Measurements from ENCODE around the gene LRP1-AS. TPM values are rescaled to one million over a fixed set of nuclear protein-coding genes. Genes with fewer than 3 reads are reported as not detected.

LRP1-AS gene
- total and polyA plus RNA-seq, 2 experiments from 2014 or later, result 0.59 TPM; not detected in 1

- H3K9me2 ChIP-seq (replicated peaks; ENCODE audit: insufficient read depth), result no peaks in the 10 kb centered on the region
- H3K27me3 ChIP-seq, result no peaks in the 10 kb centered on the region
- H3K4me3 ChIP-seq, result no peak overlapping the region
- no peak overlapping the region for H2AFZ ChIP-seq
- DNase-seq (ENCODE audit: low spot score), result no peak
- H3K36me3 ChIP-seq (replicated peaks; ENCODE audit: insufficient read depth, low read depth), result peaks cover 3% of the 10 kb centered on the region
- no peaks in the 10 kb centered on the region for H3K9me3 ChIP-seq (ENCODE audit: low read depth)
- TF ChIP-seq EZH2 (IDR thresholded peaks at IDR 0.05; ENCODE audit: borderline replicate concordance), result no peak
- no peak for TF ChIP-seq CTCF (IDR thresholded peaks at IDR 0.05; ENCODE audit: poor library complexity)
- no peak for TF ChIP-seq EZH2phosphoT487 (IDR thresholded peaks at IDR 0.05; ENCODE audit: low read depth, severe bottlenecking, unreplicated experiment)
- peaks cover 16% of the 10 kb centered on the region for H4K20me1 ChIP-seq (ENCODE audit: insufficient read depth, poor library complexity, severe bottlenecking)
- peaks cover 17% of the 10 kb centered on the region for H3K79me2 ChIP-seq
- H3K27ac ChIP-seq, result peak overlapping the region; percentile 57
- H3K4me2 ChIP-seq, result no peak overlapping the region
- 91% methylated on average over 8 of the region's 8 CpGs for WGBS (ENCODE audit: low lambda C conversion rate, missing lambda C conversion rate)
- peaks cover 17% of the 10 kb centered on the region for H3K4me1 ChIP-seq (ENCODE audit: insufficient read depth)
Measured at GRCh38 chr12:57096748-57097553, 50.5 kb downstream of the LRP1-AS start.

- Histone ChIP-seq H3K27me3 (no peaks in the 10 kb centered on the region), H3K79me2 (peaks cover 25% of the 10 kb centered on the region), H2AFZ (no peak overlapping the region), H3K36me3 (replicated peaks; ENCODE audit: insufficient read depth, low read depth) (peaks cover 3% of the 10 kb centered on the region), H3K9me2 (replicated peaks; ENCODE audit: insufficient read depth) (no peaks in the 10 kb centered on the region), H3K4me3 (no peak overlapping the region), H3K9me3 (ENCODE audit: low read depth) (no peaks in the 10 kb centered on the region), H3K4me1 (ENCODE audit: insufficient read depth) (peaks cover 20% of the 10 kb centered on the region), H3K27ac (peak overlapping the region; percentile 57), H4K20me1 (ENCODE audit: insufficient read depth, poor library complexity, severe bottlenecking) (peaks cover 24% of the 10 kb centered on the region), H3K4me2 (no peak overlapping the region)
- peak; percentile 47 for DNase-seq (ENCODE audit: low spot score)
- no peak for TF ChIP-seq EZH2phosphoT487 (IDR thresholded peaks at IDR 0.05; ENCODE audit: low read depth, severe bottlenecking, unreplicated experiment)
- no peak for TF ChIP-seq EZH2 (IDR thresholded peaks at IDR 0.05; ENCODE audit: borderline replicate concordance)
- no peak for TF ChIP-seq CTCF (IDR thresholded peaks at IDR 0.05; ENCODE audit: poor library complexity)
- WGBS (ENCODE audit: low lambda C conversion rate, missing lambda C conversion rate), result 90% methylated on average over 6 of the region's 6 CpGs
Measured at GRCh38 chr12:57096099-57096572, 51.3 kb downstream of the LRP1-AS start.

- no peak overlapping the region for H3K4me2 ChIP-seq
- H3K4me3 ChIP-seq, result no peak overlapping the region
- no peak overlapping the region for H2AFZ ChIP-seq
- H3K9me2 ChIP-seq (replicated peaks; ENCODE audit: insufficient read depth), result no peaks in the 10 kb centered on the region
- H3K36me3 ChIP-seq (replicated peaks; ENCODE audit: insufficient read depth, low read depth), result peaks cover 3% of the 10 kb centered on the region
- 90% methylated on average over 3 of the region's 3 CpGs for WGBS (ENCODE audit: low lambda C conversion rate, missing lambda C conversion rate)
- peaks cover 27% of the 10 kb centered on the region for H3K4me1 ChIP-seq (ENCODE audit: insufficient read depth)
- H4K20me1 ChIP-seq (ENCODE audit: insufficient read depth, poor library complexity, severe bottlenecking), result peaks cover 31% of the 10 kb centered on the region
- DNase-seq (ENCODE audit: low spot score), result no peak
- H3K79me2 ChIP-seq, result peaks cover 32% of the 10 kb centered on the region
- no peaks in the 10 kb centered on the region for H3K9me3 ChIP-seq (ENCODE audit: low read depth)
- H3K27me3 ChIP-seq, result no peaks in the 10 kb centered on the region
- TF ChIP-seq CTCF (IDR thresholded peaks at IDR 0.05; ENCODE audit: poor library complexity), result no peak
- peak overlapping the region; percentile 21 for H3K27ac ChIP-seq
Measured at GRCh38 chr12:57095440-57095839, 52.0 kb downstream of the LRP1-AS start.

MicroRNAs encoded within 50 kb of the gene (microRNA counts, 767-probe panel; counts per million panel counts)
- microRNA hsa-miR-1228-3p, result not detected

Small RNA genes lying within 50 kb of the gene (microRNA-seq; reads per million reads assigned to microRNA genes)
- gene MIR1228, result 11.2 reads per million, percentile 26 among the genes with 10 or more reads in this experiment

Small RNA genes lying within 50 kb of the gene (small RNA-seq; reads per million reads assigned to genes)
- gene MIR1228, result 1.0 reads per million, percentile 72 among the genes with 10 or more reads in this experiment

Other genes starting within 250 kb of the LRP1-AS start
- not detected in 2 replicates for gene SDR9C7, start 213.2 kb downstream of the LRP1-AS start, total RNA-seq
- not detected in 2 replicates for gene SDR9C7, start 213.2 kb downstream of the LRP1-AS start, polyA plus RNA-seq
- gene RDH16, start 190.0 kb downstream of the LRP1-AS start, total RNA-seq, result 1.7 TPM in 2 replicates
- gene RDH16, start 190.0 kb downstream of the LRP1-AS start, polyA plus RNA-seq, result 0.58 and 0.64 TPM in 2 replicates
- gene ZBTB39, start 141.1 kb downstream of the LRP1-AS start, total RNA-seq, result 6.4 and 6.5 TPM in 2 replicates
- 1.8 and 2.0 TPM in 2 replicates for gene ZBTB39, start 141.1 kb downstream of the LRP1-AS start, polyA plus RNA-seq
- 13.0 and 18.1 TPM in 2 replicates for gene TAC3, start 131.1 kb downstream of the LRP1-AS start, total RNA-seq
- 113 and 167 TPM in 2 replicates for gene TAC3, start 131.1 kb downstream of the LRP1-AS start, polyA plus RNA-seq
- 28.3 and 29.2 TPM in 2 replicates for gene MYO1A, start 97.5 kb downstream of the LRP1-AS start, total RNA-seq
- gene MYO1A, start 97.5 kb downstream of the LRP1-AS start, polyA plus RNA-seq, result 23.8 and 25.2 TPM in 2 replicates
- gene NEMP1, start 68.8 kb downstream of the LRP1-AS start, total RNA-seq, result 8.3 and 9.3 TPM in 2 replicates
- gene NEMP1, start 68.8 kb downstream of the LRP1-AS start, polyA plus RNA-seq, result 3.0 and 6.2 TPM in 2 replicates
- gene NAB2, start 58.5 kb downstream of the LRP1-AS start, total RNA-seq, result 21.9 and 24.8 TPM in 2 replicates
- gene NAB2, start 58.5 kb downstream of the LRP1-AS start, polyA plus RNA-seq, result 12.3 and 12.9 TPM in 2 replicates
- gene STAT6, start 36.3 kb downstream of the LRP1-AS start, total RNA-seq, result 76.7 and 78.9 TPM in 2 replicates
- gene STAT6, start 36.3 kb downstream of the LRP1-AS start, polyA plus RNA-seq, result 80.0 and 101 TPM in 2 replicates
- gene LRP1, start 19.1 kb downstream of the LRP1-AS start, total RNA-seq, result 48.5 and 76.8 TPM in 2 replicates
- 47.8 and 57.6 TPM in 2 replicates for gene LRP1, start 19.1 kb downstream of the LRP1-AS start, polyA plus RNA-seq
- 0.52 and 1.1 TPM in 2 replicates for gene NXPH4, start 69.2 kb upstream of the LRP1-AS start, total RNA-seq
- gene NXPH4, start 69.2 kb upstream of the LRP1-AS start, polyA plus RNA-seq, result 2.7 and 3.3 TPM in 2 replicates
- gene SHMT2, start 82.1 kb upstream of the LRP1-AS start, total RNA-seq, result 168 and 193 TPM in 2 replicates
- 85.3 and 126 TPM in 2 replicates for gene SHMT2, start 82.1 kb upstream of the LRP1-AS start, polyA plus RNA-seq
- 0.23 and 1.1 TPM in 2 replicates for gene STAC3, start 103.6 kb upstream of the LRP1-AS start, total RNA-seq
- gene STAC3, start 103.6 kb upstream of the LRP1-AS start, polyA plus RNA-seq, result 0.49 and 0.83 TPM in 2 replicates

All from hepatocyte (in vitro differentiated cells).